ENCODE data around the gene GLMN.

GLMN gene

GRCh38 chr1:92203105-92203504, 95.7 kb downstream of the GLMN start:
- Histone ChIP-seq H3K36me3 (ENCODE audit: control insufficient read depth, insufficient read depth, low read length) (no peaks in the 10 kb centered on the region), H3K9me3 (ENCODE audit: control insufficient read depth, low read length) (no peaks in the 10 kb centered on the region), H3K4me1 (ENCODE audit: control insufficient read depth, insufficient read depth, low read length) (no peaks in the 10 kb centered on the region), H3K27me3 (ENCODE audit: control insufficient read depth, insufficient read depth, low read length, poor library complexity, severe bottlenecking) (no peaks in the 10 kb centered on the region), H3K4me3 (ENCODE audit: insufficient read depth, low read depth, low read length) (no peak overlapping the region), H3K27ac (ENCODE audit: insufficient read depth, low read depth, low read length, poor library complexity, severe bottlenecking) (no peak overlapping the region)

GRCh38 chr1:92201973-92202372, 96.8 kb downstream of the GLMN start:
- Histone ChIP-seq H3K27me3 (ENCODE audit: control insufficient read depth, insufficient read depth, low read length, poor library complexity, severe bottlenecking) (no peaks in the 10 kb centered on the region), H3K9me3 (ENCODE audit: control insufficient read depth, low read length) (no peaks in the 10 kb centered on the region), H3K36me3 (ENCODE audit: control insufficient read depth, insufficient read depth, low read length) (no peaks in the 10 kb centered on the region), H3K4me3 (ENCODE audit: insufficient read depth, low read depth, low read length) (no peak overlapping the region), H3K27ac (ENCODE audit: insufficient read depth, low read depth, low read length, poor library complexity, severe bottlenecking) (no peak overlapping the region), H3K4me1 (ENCODE audit: control insufficient read depth, insufficient read depth, low read length) (no peaks in the 10 kb centered on the region)
- 86 to 88% methylated on average over 4 to 5 of the region's 5 CpGs for WGBS, 2 experiments
